ENCODE data around the gene LINGO3.

The LINGO3 gene

GRCh38 chr19:2338751-2339643 is 31.0 kb upstream of the LINGO3 start:
- no peak for DNase-seq

GRCh38 chr19:2338055-2338615 is 30.2 kb upstream of the LINGO3 start:
- DNase-seq = no peak

- no peak for DNase-seq
These were observed 29.4 kb upstream of the LINGO3 start for GRCh38 chr19:2337329-2337707.

- DNase-seq = no peak
These were observed 28.8 kb upstream of the LINGO3 start for GRCh38 chr19:2336528-2337328.

GRCh38 chr19:2335848-2336247 is 27.9 kb upstream of the LINGO3 start:
- no peak for DNase-seq

GRCh38 chr19:2334986-2335846 is 27.3 kb upstream of the LINGO3 start:
- DNase-seq = peak; percentile 30

GRCh38 chr19:2334426-2334825 is 26.5 kb upstream of the LINGO3 start:
- no peak for DNase-seq

GRCh38 chr19:2333807-2334211 is 25.9 kb upstream of the LINGO3 start:
- DNase-seq = no peak

- DNase-seq = no peak
These were observed 25.3 kb upstream of the LINGO3 start for GRCh38 chr19:2333027-2333806.

- DNase-seq = no peak
These were observed 24.5 kb upstream of the LINGO3 start for GRCh38 chr19:2332341-2333026.

GRCh38 chr19:2331601-2332246 is 23.8 kb upstream of the LINGO3 start:
- DNase-seq = no peak

- DNase-seq = no peak
These were observed 22.8 kb upstream of the LINGO3 start for GRCh38 chr19:2330632-2331284.

- DNase-seq = no peak
These were observed 22.3 kb upstream of the LINGO3 start for GRCh38 chr19:2330255-2330631.

- DNase-seq = no peak
These were observed 21.6 kb upstream of the LINGO3 start for GRCh38 chr19:2329501-2329916.

GRCh38 chr19:2329149-2329478 is 21.2 kb upstream of the LINGO3 start:
- DNase-seq = no peak

GRCh38 chr19:2328401-2329148 is 20.6 kb upstream of the LINGO3 start, which contains the start of the genes LSM7 and SPPL2B:
LSM7 (minus strand) TSS chr19:2328586; CDS start chr19:2328566, 20 bp downstream.
SPPL2B (plus strand) TSS chr19:2328684; CDS start chr19:2328710, 26 bp downstream.
- DNase-seq = peak; percentile 86

- peak; percentile 31 for DNase-seq
These were observed 19.9 kb upstream of the LINGO3 start for GRCh38 chr19:2327773-2328400.

- DNase-seq = no peak
These were observed 18.9 kb upstream of the LINGO3 start for GRCh38 chr19:2326699-2327360.

Data from T1000 (cell line).